Measurements from ENCODE around the gene CHCHD3. TPM values are rescaled to one million over a fixed set of nuclear protein-coding genes. Genes with fewer than 3 reads are reported as not detected.

Gene CHCHD3
- total and polyA plus RNA-seq, 3 experiments from 2014 or later: 59.1 to 87.6 (median 86.9) TPM

DNA sequence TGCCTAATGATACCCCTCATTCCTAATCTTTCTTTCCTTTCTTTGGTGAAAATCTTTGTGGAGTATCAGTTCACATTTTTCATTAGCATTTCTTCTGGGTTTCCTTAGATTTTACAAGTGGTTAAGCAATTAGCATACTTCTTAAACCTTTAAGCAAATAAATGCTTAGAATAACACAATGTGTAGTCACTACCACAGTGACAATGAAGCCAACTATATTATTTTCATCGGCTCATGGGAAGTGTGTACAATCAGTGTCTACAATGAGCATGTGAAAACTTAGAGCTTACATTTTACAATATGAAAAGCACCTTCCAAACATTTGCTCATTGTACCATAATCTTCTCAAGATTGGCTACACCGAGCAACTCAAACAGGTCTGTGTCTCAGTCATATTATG lies 329.5 kb downstream of the CHCHD3 start:
- no peaks in the 10 kb centered on the region for H3K36me3 ChIP-seq (ENCODE audit: insufficient read depth, low read length)
- no peak for DNase-seq
- H3K27me3 ChIP-seq (ENCODE audit: insufficient read depth, low read length, poor library complexity, severe bottlenecking): no peaks in the 10 kb centered on the region
- no peaks in the 10 kb centered on the region for H3K9me3 ChIP-seq (ENCODE audit: low read length)
- H3K27ac ChIP-seq (ENCODE audit: low read depth, low read length): no peak overlapping the region
- Mint-ChIP-seq H3K4me1 (peaks cover 0 to 4% (median 2%) of the 10 kb centered on the region in 3 donors), H3K9me3 (peaks cover 0 to 1% (median 0%) of the 10 kb centered on the region in 5 donors), H3K36me3 (no peaks in the 10 kb centered on the region), H3K4me3 (no peak overlapping the region), H3K27me3 (peaks cover 6 to 29% of the 10 kb centered on the region in 2 donors), H3K27ac (no peak overlapping the region)
- no peak overlapping the region for H3K4me3 ChIP-seq (ENCODE audit: low read length)
- no peaks in the 10 kb centered on the region for H3K4me1 ChIP-seq (ENCODE audit: insufficient read depth, low read length)
- POLR2A ChIA-PET: no interaction called here
- CTCF ChIA-PET: no interaction called here

GRCh38 chr7:132751244-132751647 lies 330.6 kb downstream of the CHCHD3 start:
- no peak for DNase-seq
- H3K4me3 ChIP-seq (ENCODE audit: low read length): no peak overlapping the region
- H3K27ac Mint-ChIP-seq: no peak overlapping the region
- H3K4me1 ChIP-seq (ENCODE audit: insufficient read depth, low read length): no peaks in the 10 kb centered on the region
- no peak overlapping the region for H3K4me3 Mint-ChIP-seq
- POLR2A ChIA-PET: no interaction called here
- H3K4me1 Mint-ChIP-seq: no peaks in the 10 kb centered on the region
- H3K36me3 ChIP-seq (ENCODE audit: insufficient read depth, low read length): no peaks in the 10 kb centered on the region
- H3K27me3 Mint-ChIP-seq: peaks cover 6 to 29% of the 10 kb centered on the region in 2 donors
- no peak overlapping the region for H3K27ac ChIP-seq (ENCODE audit: low read depth, low read length)
- H3K27me3 ChIP-seq (ENCODE audit: insufficient read depth, low read length, poor library complexity, severe bottlenecking): no peaks in the 10 kb centered on the region
- CTCF ChIA-PET: no interaction called here
- H3K36me3 Mint-ChIP-seq: no peaks in the 10 kb centered on the region
- H3K9me3 Mint-ChIP-seq: peaks cover 0 to 1% (median 0%) of the 10 kb centered on the region in 5 donors
- no peaks in the 10 kb centered on the region for H3K9me3 ChIP-seq (ENCODE audit: low read length)

- Histone ChIP-seq H3K9me3 (ENCODE audit: low read length) (no peaks in the 10 kb centered on the region), H3K27ac (ENCODE audit: low read depth, low read length) (no peak overlapping the region), H3K36me3 (ENCODE audit: insufficient read depth, low read length) (no peaks in the 10 kb centered on the region), H3K4me1 (ENCODE audit: insufficient read depth, low read length) (no peaks in the 10 kb centered on the region), H3K4me3 (ENCODE audit: low read length) (no peak overlapping the region), H3K27me3 (ENCODE audit: insufficient read depth, low read length, poor library complexity, severe bottlenecking) (no peaks in the 10 kb centered on the region)
- no peak for DNase-seq
- no peaks in the 10 kb centered on the region for H3K36me3 Mint-ChIP-seq
- ChIA-PET CTCF (no interaction called here), POLR2A (no interaction called here)
- H3K27me3 Mint-ChIP-seq: peaks cover 6 to 29% of the 10 kb centered on the region in 2 donors
- no peak overlapping the region for H3K27ac Mint-ChIP-seq
- peaks cover 0 to 2% (median 0%) of the 10 kb centered on the region in 5 donors for H3K9me3 Mint-ChIP-seq
- H3K4me3 Mint-ChIP-seq: peak overlapping the region in 1 of 7 donors; percentile 71
- H3K4me1 Mint-ChIP-seq: no peaks in the 10 kb centered on the region
Observed at GRCh38 chr7:132750530-132751217, 331.2 kb downstream of the CHCHD3 start.

GRCh38 chr7:132750096-132750495 lies 331.8 kb downstream of the CHCHD3 start:
- DNase-seq: no peak
- Mint-ChIP-seq H3K36me3 (no peaks in the 10 kb centered on the region), H3K27me3 (peaks cover 6 to 29% of the 10 kb centered on the region in 2 donors), H3K27ac (peak overlapping the region in 1 of 8 donors; percentile 12), H3K4me3 (peak overlapping the region in 1 of 7 donors; percentile 71), H3K4me1 (no peaks in the 10 kb centered on the region), H3K9me3 (peaks cover 0 to 2% (median 0%) of the 10 kb centered on the region in 5 donors)
- Histone ChIP-seq H3K27ac (ENCODE audit: low read depth, low read length) (no peak overlapping the region), H3K27me3 (ENCODE audit: insufficient read depth, low read length, poor library complexity, severe bottlenecking) (no peaks in the 10 kb centered on the region), H3K36me3 (ENCODE audit: insufficient read depth, low read length) (no peaks in the 10 kb centered on the region), H3K9me3 (ENCODE audit: low read length) (no peaks in the 10 kb centered on the region), H3K4me1 (ENCODE audit: insufficient read depth, low read length) (no peaks in the 10 kb centered on the region), H3K4me3 (ENCODE audit: low read length) (no peak overlapping the region)
- ChIA-PET POLR2A (no interaction called here), CTCF (no interaction called here)

- H3K27ac Mint-ChIP-seq: no peak overlapping the region
- Histone ChIP-seq H3K36me3 (ENCODE audit: insufficient read depth, low read length) (no peaks in the 10 kb centered on the region), H3K4me1 (ENCODE audit: insufficient read depth, low read length) (no peaks in the 10 kb centered on the region), H3K4me3 (ENCODE audit: low read length) (no peak overlapping the region), H3K9me3 (ENCODE audit: low read length) (no peaks in the 10 kb centered on the region), H3K27me3 (ENCODE audit: insufficient read depth, low read length, poor library complexity, severe bottlenecking) (no peaks in the 10 kb centered on the region), H3K27ac (ENCODE audit: low read depth, low read length) (no peak overlapping the region)
- CTCF ChIA-PET: no interaction called here
- H3K4me1 Mint-ChIP-seq: no peaks in the 10 kb centered on the region
- DNase-seq: no peak
- H3K36me3 Mint-ChIP-seq: no peaks in the 10 kb centered on the region
- no peak overlapping the region for H3K4me3 Mint-ChIP-seq
- POLR2A ChIA-PET: no interaction called here
- peaks cover 1 to 17% (median 13%) of the 10 kb centered on the region in 5 donors for H3K9me3 Mint-ChIP-seq
- H3K27me3 Mint-ChIP-seq: peaks cover 11 to 36% of the 10 kb centered on the region in 2 donors
Observed at GRCh38 chr7:132745510-132745909, 336.4 kb downstream of the CHCHD3 start.

GRCh38 chr7:132743974-132744373 lies 337.9 kb downstream of the CHCHD3 start:
- peaks cover 1 to 17% (median 13%) of the 10 kb centered on the region in 5 donors for H3K9me3 Mint-ChIP-seq
- no peaks in the 10 kb centered on the region for H3K36me3 Mint-ChIP-seq
- ChIA-PET CTCF (no interaction called here), POLR2A (no interaction called here)
- H3K4me1 Mint-ChIP-seq: no peaks in the 10 kb centered on the region
- Histone ChIP-seq H3K9me3 (ENCODE audit: low read length) (no peaks in the 10 kb centered on the region), H3K4me1 (ENCODE audit: insufficient read depth, low read length) (no peaks in the 10 kb centered on the region), H3K4me3 (ENCODE audit: low read length) (no peak overlapping the region), H3K27me3 (ENCODE audit: insufficient read depth, low read length, poor library complexity, severe bottlenecking) (no peaks in the 10 kb centered on the region), H3K27ac (ENCODE audit: low read depth, low read length) (no peak overlapping the region), H3K36me3 (ENCODE audit: insufficient read depth, low read length) (no peaks in the 10 kb centered on the region)
- no peak overlapping the region for H3K27ac Mint-ChIP-seq
- H3K4me3 Mint-ChIP-seq: no peak overlapping the region
- DNase-seq: no peak
- H3K27me3 Mint-ChIP-seq: peaks cover 12 to 22% of the 10 kb centered on the region in 2 donors

GRCh38 chr7:132742189-132742612 lies 339.7 kb downstream of the CHCHD3 start:
- H3K9me3 ChIP-seq (ENCODE audit: low read length): no peaks in the 10 kb centered on the region
- Mint-ChIP-seq H3K36me3 (no peaks in the 10 kb centered on the region), H3K9me3 (peaks cover 0 to 17% (median 13%) of the 10 kb centered on the region in 5 donors), H3K4me3 (no peak overlapping the region), H3K27ac (no peak overlapping the region), H3K4me1 (no peaks in the 10 kb centered on the region), H3K27me3 (peaks cover 16 to 22% of the 10 kb centered on the region in 2 donors)
- DNase-seq: no peak
- no peaks in the 10 kb centered on the region for H3K27me3 ChIP-seq (ENCODE audit: insufficient read depth, low read length, poor library complexity, severe bottlenecking)
- ChIA-PET POLR2A (no interaction called here), CTCF (no interaction called here)
- no peaks in the 10 kb centered on the region for H3K4me1 ChIP-seq (ENCODE audit: insufficient read depth, low read length)
- H3K4me3 ChIP-seq (ENCODE audit: low read length): no peak overlapping the region
- no peaks in the 10 kb centered on the region for H3K36me3 ChIP-seq (ENCODE audit: insufficient read depth, low read length)
- no peak overlapping the region for H3K27ac ChIP-seq (ENCODE audit: low read depth, low read length)

- Mint-ChIP-seq H3K9me3 (peaks cover 0 to 17% (median 13%) of the 10 kb centered on the region in 5 donors), H3K36me3 (no peaks in the 10 kb centered on the region), H3K4me3 (no peak overlapping the region), H3K27me3 (peaks cover 21 to 30% of the 10 kb centered on the region in 2 donors), H3K27ac (no peak overlapping the region), H3K4me1 (no peaks in the 10 kb centered on the region)
- H3K27ac ChIP-seq (ENCODE audit: low read depth, low read length): no peak overlapping the region
- CTCF ChIA-PET: no interaction called here
- no peak for DNase-seq
- H3K27me3 ChIP-seq (ENCODE audit: insufficient read depth, low read length, poor library complexity, severe bottlenecking): no peaks in the 10 kb centered on the region
- no peak overlapping the region for H3K4me3 ChIP-seq (ENCODE audit: low read length)
- POLR2A ChIA-PET: no interaction called here
- H3K9me3 ChIP-seq (ENCODE audit: low read length): no peaks in the 10 kb centered on the region
- no peaks in the 10 kb centered on the region for H3K36me3 ChIP-seq (ENCODE audit: insufficient read depth, low read length)
- no peaks in the 10 kb centered on the region for H3K4me1 ChIP-seq (ENCODE audit: insufficient read depth, low read length)
Observed at GRCh38 chr7:132740176-132740575, 341.7 kb downstream of the CHCHD3 start.

Data from CD8-positive, alpha-beta memory T cell (primary cell).